NCI-H2029 treated with DMSO at 0.1 percent for 48 hours (cell line): ENCODE results near the gene HK1.
"Not testable (repeated sequence)": the region's sequence is repeated elsewhere in the genome, so short reads cannot be mapped to it uniquely, and the experiment has no call there.

Experiments used
- DNase-seq: peaks from one replicate; lab custom pipeline; 2025; lab: John Stamatoyannopoulos, UW

Gene HK1

GRCh38 chr10:69421611-69422308 lies 143.5 kb downstream of the HK1 start:
- DNase-seq, result peak; percentile 84

GRCh38 chr10:69422676-69423075 lies 144.4 kb downstream of the HK1 start:
- DNase-seq, result no peak

GRCh38 chr10:69425041-69425440 lies 146.7 kb downstream of the HK1 start:
- DNase-seq, result no peak

GRCh38 chr10:69425511-69426298 lies 147.4 kb downstream of the HK1 start:
- peak; percentile 50 for DNase-seq

- no peak for DNase-seq
These were observed 148.1 kb downstream of the HK1 start for GRCh38 chr10:69426376-69426727.

GRCh38 chr10:69428165-69428564 lies 149.9 kb downstream of the HK1 start:
- peak; percentile 41 for DNase-seq

GRCh38 chr10:69434169-69434568 lies 155.9 kb downstream of the HK1 start:
- DNase-seq, result no peak

- no peak for DNase-seq
These were observed 156.6 kb downstream of the HK1 start for GRCh38 chr10:69434926-69435325.

GRCh38 chr10:69435966-69436520 lies 157.7 kb downstream of the HK1 start:
- no peak for DNase-seq

GRCh38 chr10:69437321-69438259 lies 159.3 kb downstream of the HK1 start:
- no peak for DNase-seq

GRCh38 chr10:69438536-69439349 lies 160.4 kb downstream of the HK1 start:
- no peak for DNase-seq

- DNase-seq, result no peak
These were observed 161.0 kb downstream of the HK1 start for GRCh38 chr10:69439350-69439739.

GRCh38 chr10:69439813-69440506 lies 161.7 kb downstream of the HK1 start:
- DNase-seq, result peak; percentile 24

- DNase-seq, result no peak
These were observed 165.1 kb downstream of the HK1 start for GRCh38 chr10:69443354-69443753.

GRCh38 chr10:69445041-69445440 lies 166.7 kb downstream of the HK1 start:
- DNase-seq, result no peak

GRCh38 chr10:69446229-69446628 lies 167.9 kb downstream of the HK1 start:
- DNase-seq, result no peak

GRCh38 chr10:69446650-69447151 lies 168.4 kb downstream of the HK1 start:
- DNase-seq, result no peak

GRCh38 chr10:69449841-69450240 lies 171.5 kb downstream of the HK1 start:
- peak; percentile 32 for DNase-seq

- DNase-seq, result not testable (repeated sequence)
These were observed 172.1 kb downstream of the HK1 start for GRCh38 chr10:69450395-69450794.

- DNase-seq, result peak; percentile 62
These were observed 173.0 kb downstream of the HK1 start, which contains the start of gene TSPAN15 for GRCh38 chr10:69451209-69451783. TSS of gene TSPAN15 (plus strand) at chr10:69451465. CDS start at chr10:69451595, 130 bp downstream.
